DMS79 treated with DMSO at 0.1 percent for 48 hours (cell line): ENCODE measurements around the gene SOX5.
"Not testable (repeated sequence)": the region's sequence is repeated elsewhere in the genome, so short reads cannot be mapped to it uniquely, and the experiment has no call there.

Source experiments
- DNase-seq: peaks from one replicate; lab custom pipeline; 2025; lab: John Stamatoyannopoulos, UW

SOX5 gene

GRCh38 chr12:23753628-23754365 lies 195.7 kb downstream of the SOX5 start:
- DNase-seq: no peak

GRCh38 chr12:23752245-23752644 lies 197.2 kb downstream of the SOX5 start:
- DNase-seq: no peak

- DNase-seq: no peak
Observed at GRCh38 chr12:23751641-23752040, 197.8 kb downstream of the SOX5 start.

GRCh38 chr12:23750923-23751322 lies 198.5 kb downstream of the SOX5 start:
- no peak for DNase-seq

GRCh38 chr12:23744696-23745095 lies 204.8 kb downstream of the SOX5 start:
- DNase-seq: no peak

GRCh38 chr12:23742574-23742973 lies 206.9 kb downstream of the SOX5 start:
- no peak for DNase-seq

GRCh38 chr12:23731493-23731892 lies 218.0 kb downstream of the SOX5 start:
- DNase-seq: no peak

GRCh38 chr12:23731035-23731434 lies 218.4 kb downstream of the SOX5 start:
- no peak for DNase-seq

- DNase-seq: no peak
Observed at GRCh38 chr12:23729359-23729758, 220.1 kb downstream of the SOX5 start.

- DNase-seq: no peak
Observed at GRCh38 chr12:23726646-23727045, 222.8 kb downstream of the SOX5 start.

GRCh38 chr12:23722655-23723054 lies 226.8 kb downstream of the SOX5 start:
- no peak for DNase-seq

GRCh38 chr12:23721268-23721667 lies 228.2 kb downstream of the SOX5 start:
- DNase-seq: no peak

- DNase-seq: no peak
Observed at GRCh38 chr12:23719493-23719892, 230.0 kb downstream of the SOX5 start.

- not testable (repeated sequence) for DNase-seq
Observed at GRCh38 chr12:23710361-23710760, 239.1 kb downstream of the SOX5 start.

- no peak for DNase-seq
Observed at GRCh38 chr12:23708185-23708837, 241.2 kb downstream of the SOX5 start.

GRCh38 chr12:23707270-23707669 lies 242.2 kb downstream of the SOX5 start:
- no peak for DNase-seq

- no peak for DNase-seq
Observed at GRCh38 chr12:23704992-23705943, 244.2 kb downstream of the SOX5 start.

GRCh38 chr12:23703051-23703450 lies 246.4 kb downstream of the SOX5 start:
- DNase-seq: no peak

GRCh38 chr12:23699031-23699430 lies 250.4 kb downstream of the SOX5 start:
- DNase-seq: no peak

- no peak for DNase-seq
Observed at GRCh38 chr12:23694920-23695319, 254.6 kb downstream of the SOX5 start.

- DNase-seq: no peak
Observed at GRCh38 chr12:23694307-23694706, 255.2 kb downstream of the SOX5 start.

GRCh38 chr12:23687947-23688346 lies 261.5 kb downstream of the SOX5 start:
- DNase-seq: no peak

- DNase-seq: no peak
Observed at GRCh38 chr12:23686095-23686494, 263.4 kb downstream of the SOX5 start.
